PC-3 (cell line): ENCODE data around the gene TREH. TPM values are rescaled to one million over a fixed set of nuclear protein-coding genes. Genes with fewer than 3 reads are reported as not detected.

Experiments used
- ATAC-seq: fragments of 200-7000 bp; cut with Tn5 transposase; 2 replicates; pipeline ENCODE4 v1.9.1; 2020; ENCODE audit warnings: mild to moderate bottlenecking, moderate library complexity
- BruUV-seq: library from RNA; stranded (reverse); fragments of 400-500 nt; replicated peaks from 2 replicates; lab custom pipeline; 2021; lab: Mats Ljungman, UMichigan
- CTCF ChIA-PET: fragments of 300-600 bp; sonication (Branson Sonifier 250); formaldehyde crosslinking; loops from one replicate; lab custom pipeline; 2022; ENCODE audit warnings: antibody characterized with exemption; lab: Charles Lee
- POLR2A ChIA-PET: fragments of 300-600 bp; sonication (Branson Sonifier 250); formaldehyde crosslinking; loops from one replicate; lab custom pipeline; 2022; ENCODE audit warnings: antibody characterized with exemption; ENCODE audit not compliant: unreplicated experiment; lab: Charles Lee
- DNase-seq: peaks from one replicate; pipeline ENCODE4 v3.0.0-alpha.2; 2015
- H2AFZ ChIP-seq: fragments of 300-600 bp; sonication (generic); 2 replicates; pipeline ENCODE4 v1.6.0; 2016; ENCODE audit warnings: antibody characterized with exemption, low read length
- H3F3A ChIP-seq: fragments of 300-600 bp; sonication (generic); one replicate; pipeline ENCODE4 v1.6.0; 2017; ENCODE audit warnings: antibody characterized with exemption, low read length, control low read depth, mild to moderate bottlenecking; ENCODE audit not compliant: unreplicated experiment
- H3K27ac ChIP-seq: fragments of 300-600 bp; sonication (generic); 2 replicates; pipeline ENCODE4 v1.5.1; 2016; ENCODE audit warnings: mild to moderate bottlenecking, low read length
- H3K27me3 ChIP-seq: fragments of 300-600 bp; sonication (generic); 2 replicates; pipeline ENCODE4 v1.6.1; 2016; ENCODE audit warnings: low read length, mixed read lengths
- H3K36me3 ChIP-seq: fragments of 300-600 bp; sonication (generic); 2 replicates; pipeline ENCODE4 v1.6.1; 2016; ENCODE audit warnings: low read depth, mixed run types, low read length, mixed read lengths
- H3K4me1 ChIP-seq: fragments of 300-600 bp; sonication (generic); 2 replicates; pipeline ENCODE4 v1.5.1; 2016; ENCODE audit warnings: low read length; ENCODE audit not compliant: insufficient read depth
- H3K4me2 ChIP-seq: fragments of 300-600 bp; sonication (generic); 2 replicates; pipeline ENCODE4 v1.6.0; 2016; ENCODE audit warnings: low read length
- H3K4me3 ChIP-seq: fragments of 300-600 bp; sonication (generic); 2 replicates; pipeline ENCODE4 v1.5.1; 2016; ENCODE audit warnings: mild to moderate bottlenecking, low read length, mixed read lengths
- H3K79me2 ChIP-seq: fragments of 300-600 bp; sonication (generic); 2 replicates; pipeline ENCODE4 v1.6.1; 2017; ENCODE audit warnings: low read length, mixed read lengths
- H3K9ac ChIP-seq: fragments of 300-600 bp; sonication (generic); 2 replicates; pipeline ENCODE4 v1.6.0; 2016; ENCODE audit warnings: mild to moderate bottlenecking, low read length
- H3K9me2 ChIP-seq: fragments of 300-600 bp; sonication (generic); replicated peaks from 2 replicates; pipeline ENCODE4 v1.6.1; 2016; ENCODE audit warnings: mixed run types, low read length, mixed read lengths
- H3K9me3 ChIP-seq: fragments of 300-600 bp; sonication (generic); 2 replicates; pipeline ENCODE4 v1.6.1; 2016; ENCODE audit warnings: low read length, mixed read lengths
- H4K20me1 ChIP-seq: fragments of 300-600 bp; sonication (generic); 2 replicates; pipeline ENCODE4 v1.6.1; 2016; ENCODE audit warnings: low read length, mixed read lengths
- CTCF ChIP-seq: fragments of 300-600 bp; sonication (generic); conservative IDR thresholded peaks from 2 replicates; pipeline ENCODE4 v1.5.1; 2017; ENCODE audit warnings: antibody characterized with exemption, low read depth, mild to moderate bottlenecking, low read length
- EZH2 ChIP-seq: fragments of 300-600 bp; sonication (generic); IDR thresholded peaks from one replicate; pipeline ENCODE4 v1.6.1; 2017; ENCODE audit warnings: antibody characterized with exemption, mild to moderate bottlenecking, low read length; ENCODE audit not compliant: unreplicated experiment
- EZH2phosphoT487 ChIP-seq: fragments of 300-600 bp; sonication (generic); IDR thresholded peaks from 2 replicates; pipeline ENCODE4 v1.6.1; 2018; ENCODE audit warnings: mild to moderate bottlenecking, antibody characterized with exemption, low read length, borderline replicate concordance
- intact Hi-C: fragments of 100-400 bp; cut with micrococcal nuclease; formaldehyde crosslinking; loops from 2 replicates; pipeline ENCODE4 v1.9.0; 2023
- total RNA-seq: library from RNA; depleted of rRNA; stranded (reverse); fragments of >200 nt; gene quantifications from 2 replicates; pipeline ENCODE4 v1.2.3, GENCODE V29; 2014

The TREH gene
- total RNA-seq, 1 experiment from 2014 or later = not detected

GRCh38 chr11:118671254-118671653 lies 8.2 kb downstream of the TREH start:
- ATAC-seq = no peak
- no peaks in the 10 kb centered on the region for H3K9me3 ChIP-seq
- no peak overlapping the region for H2AFZ ChIP-seq
- ChIA-PET CTCF (no interaction called here), POLR2A (no interaction called here)
- no peak overlapping the region for H3K27ac ChIP-seq
- no peaks in the 10 kb centered on the region for H3K79me2 ChIP-seq
- H3K36me3 ChIP-seq = no peaks in the 10 kb centered on the region
- H3K4me1 ChIP-seq = no peaks in the 10 kb centered on the region
- no peaks in the 10 kb centered on the region for H3F3A ChIP-seq
- intact Hi-C loops = no loop called here
- TF ChIP-seq EZH2phosphoT487 (no peak), CTCF (no peak), EZH2 (no peak)
- no peaks in the 10 kb centered on the region for H4K20me1 ChIP-seq
- no peak overlapping the region for H3K9ac ChIP-seq
- no TSS peak for BruUV-seq
- H3K4me3 ChIP-seq = no peak overlapping the region
- no peaks in the 10 kb centered on the region for H3K9me2 ChIP-seq
- DNase-seq = no peak
- H3K4me2 ChIP-seq = no peak overlapping the region
- H3K27me3 ChIP-seq = peaks cover 6% of the 10 kb centered on the region; the same call in 1 of the 2 replicates

- DNase-seq (no peak), ATAC-seq (no peak)
- Histone ChIP-seq H3K4me3 (no peak overlapping the region), H2AFZ (no peak overlapping the region), H4K20me1 (no peaks in the 10 kb centered on the region), H3K4me1 (no peaks in the 10 kb centered on the region), H3K27ac (no peak overlapping the region), H3F3A (no peaks in the 10 kb centered on the region), H3K4me2 (no peak overlapping the region), H3K36me3 (no peaks in the 10 kb centered on the region), H3K79me2 (no peaks in the 10 kb centered on the region), H3K9me2 (no peaks in the 10 kb centered on the region), H3K27me3 (peaks cover 6% of the 10 kb centered on the region; the same call in 1 of the 2 replicates), H3K9me3 (no peaks in the 10 kb centered on the region), H3K9ac (no peak overlapping the region)
- POLR2A ChIA-PET = no interaction called here
- TF ChIP-seq CTCF (no peak), EZH2phosphoT487 (no peak), EZH2 (no peak)
- no TSS peak for BruUV-seq
- intact Hi-C loops = no loop called here
- CTCF ChIA-PET = no interaction called here
Measured at GRCh38 chr11:118670063-118670462, 9.4 kb downstream of the TREH start.

- Histone ChIP-seq H2AFZ (no peak overlapping the region), H3K27me3 (peaks cover 3% of the 10 kb centered on the region; the same call in 1 of the 2 replicates), H3K4me2 (no peak overlapping the region), H3K9me3 (no peaks in the 10 kb centered on the region), H3F3A (no peaks in the 10 kb centered on the region), H3K4me3 (no peak overlapping the region), H3K4me1 (no peaks in the 10 kb centered on the region), H3K79me2 (no peaks in the 10 kb centered on the region), H3K9ac (no peak overlapping the region), H4K20me1 (no peaks in the 10 kb centered on the region), H3K36me3 (no peaks in the 10 kb centered on the region), H3K27ac (no peak overlapping the region), H3K9me2 (no peaks in the 10 kb centered on the region)
- POLR2A ChIA-PET = no interaction called here
- intact Hi-C loops = no loop called here
- TF ChIP-seq CTCF = no peak
- TF ChIP-seq EZH2 = no peak
- no peak for TF ChIP-seq EZH2phosphoT487
- CTCF ChIA-PET = no interaction called here
- BruUV-seq = no TSS peak
- DNase-seq (no peak), ATAC-seq (no peak)
Measured at GRCh38 chr11:118666371-118666770, 13.1 kb downstream of the TREH start.
